Measurements from ENCODE around the gene ADGRL4. TPM values are rescaled to one million over a fixed set of nuclear protein-coding genes. Genes with fewer than 3 reads are reported as not detected.

ADGRL4 gene
- total and polyA plus RNA-seq, 2 experiments from 2014 or later = 0.24 to 0.32 TPM

- no peak for TF ChIP-seq ETS1 (IDR thresholded peaks at IDR 0.05)
- no peak for TF ChIP-seq JUNB (IDR thresholded peaks at IDR 0.05; ENCODE audit: unreplicated experiment)
- TF ChIP-seq ZNF114 (CRISPR knock-in tag; IDR thresholded peaks at IDR 0.05) = no peak
- TF ChIP-seq NANOG (IDR thresholded peaks at IDR 0.05; ENCODE audit: borderline replicate concordance) = no peak
- TF ChIP-seq ZNF331 (CRISPR knock-in tag; IDR thresholded peaks at IDR 0.05; ENCODE audit: low read depth) = no peak
- no peak for TF ChIP-seq EZH2 (IDR thresholded peaks at IDR 0.05; ENCODE audit: low read depth, unreplicated experiment)
Measured at GRCh38 chr1:79055856-79056255, 49.3 kb upstream of the ADGRL4 start (continued).

- Histone ChIP-seq H3K9me2 (ENCODE audit: insufficient read depth) (no peaks in the 10 kb centered on the region), H2AFZ (no peak overlapping the region), H3K4me1 (ENCODE audit: insufficient read depth) (0 out of 2 replicates have a peak, but pooled peaks cover 6% of the 10 kb centered on the region), H3K4me3 (no peak overlapping the region), H3K36me3 (ENCODE audit: insufficient read depth) (no peaks in the 10 kb centered on the region), H4K20me1 (replicated peaks; ENCODE audit: insufficient read depth) (no peaks in the 10 kb centered on the region), H3K27ac (ENCODE audit: low read depth) (no peak overlapping the region), H3F3A (replicated peaks; ENCODE audit: low read depth) (no peaks in the 10 kb centered on the region), H3K27me3 (ENCODE audit: insufficient read depth) (no peaks in the 10 kb centered on the region), H3K4me2 (peak overlapping the region; percentile 49; the same call in 1 of the 2 replicates), H3K79me2 (replicated peaks; ENCODE audit: insufficient read depth) (no peaks in the 10 kb centered on the region)
- DNase-seq (ENCODE audit: low spot score) = no peak
- no peak overlapping the region for H3K27ac Mint-ChIP-seq
- no peak for ATAC-seq
- peaks cover 1% of the 10 kb centered on the region for H3K27me3 Mint-ChIP-seq (ENCODE audit: insufficient read depth, low read depth, poor library complexity)
- H3K9me3 Mint-ChIP-seq = no peaks in the 10 kb centered on the region
- H3K36me3 Mint-ChIP-seq (ENCODE audit: low read depth) = no peaks in the 10 kb centered on the region; the same call in 2 of the 3 replicates
- TF ChIP-seq REST (IDR thresholded peaks at IDR 0.05; ENCODE audit: unreplicated experiment) (no peak), POLR2AphosphoS5 (IDR thresholded peaks at IDR 0.05; ENCODE audit: low read depth) (no peak)
- H3K4me3 Mint-ChIP-seq = no peak overlapping the region
- H3K4me1 Mint-ChIP-seq = peaks cover 14% of the 10 kb centered on the region
Measured at GRCh38 chr1:79052829-79053449, 46.4 kb upstream of the ADGRL4 start.

Data from GM23338 (cell line).